Measurements from ENCODE around the gene IL17RE. TPM values are rescaled to one million over a fixed set of nuclear protein-coding genes. Genes with fewer than 3 reads are reported as not detected.
"Not testable (repeated sequence)": the region's sequence is repeated elsewhere in the genome, so short reads cannot be mapped to it uniquely, and the experiment has no call there.

Gene IL17RE
- total RNA-seq, 1 experiment from 2014 or later, result 0.12 TPM

- not testable (repeated sequence) for DNase-seq (ENCODE audit: extremely low read depth, low read depth)
These were observed 1.7 kb upstream of the IL17RE start for GRCh38 chr3:9900965-9901415.

GRCh38 chr3:9901967-9902366 lies 681 bp upstream of the IL17RE start:
- DNase-seq (ENCODE audit: extremely low read depth, low read depth), result no peak

GRCh38 chr3:9903238-9903624 lies 583 bp downstream of the IL17RE start:
- no peak for DNase-seq (ENCODE audit: extremely low read depth, low read depth)

DNA sequence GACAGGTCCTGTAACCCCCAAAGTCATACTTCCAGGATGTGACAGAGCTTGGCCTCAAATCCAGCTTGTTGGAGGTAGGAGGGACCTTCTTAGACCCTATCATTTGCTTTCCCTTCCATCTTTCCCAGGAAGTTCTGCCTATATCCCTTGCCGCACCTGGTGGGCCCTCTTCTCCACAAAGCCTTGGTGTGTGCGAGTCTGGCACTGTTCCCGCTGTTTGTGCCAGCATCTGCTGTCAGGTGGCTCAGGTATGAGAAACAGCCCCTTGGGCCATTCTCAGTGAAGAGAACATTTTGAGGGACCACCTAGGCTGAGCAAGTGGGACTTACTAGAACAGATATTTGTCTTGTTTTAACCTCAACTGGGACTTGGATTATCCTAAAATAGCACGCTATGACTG lies 1.3 kb downstream of the IL17RE start:
- DNase-seq (ENCODE audit: extremely low read depth, low read depth), result no peak

DNA sequence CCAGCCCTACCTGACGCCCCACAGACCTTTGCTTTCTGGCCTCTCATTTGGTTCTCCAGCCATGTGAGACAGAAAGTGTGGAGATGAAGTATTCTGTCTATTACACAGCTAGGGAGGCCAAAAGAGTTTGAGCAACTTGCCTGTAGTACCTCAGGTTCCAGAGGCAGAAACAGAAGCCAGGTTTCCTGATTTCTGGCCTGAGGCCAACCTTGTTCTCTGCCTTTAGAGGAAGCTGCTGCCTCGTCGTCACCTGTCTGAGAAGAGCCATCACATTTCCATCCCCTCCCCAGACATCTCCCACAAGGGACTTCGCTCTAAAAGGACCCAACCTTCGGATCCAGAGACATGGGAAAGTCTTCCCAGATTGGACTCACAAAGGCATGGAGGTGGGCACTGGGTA lies 3.8 kb downstream of the IL17RE start:
- DNase-seq (ENCODE audit: extremely low read depth, low read depth), result no peak

- no peak for DNase-seq (ENCODE audit: extremely low read depth, low read depth)
These were observed 5.6 kb downstream of the IL17RE start for GRCh38 chr3:9908286-9908685.

- DNase-seq (ENCODE audit: extremely low read depth, low read depth), result no peak
These were observed 6.8 kb downstream of the IL17RE start for GRCh38 chr3:9909221-9910013.

- DNase-seq (ENCODE audit: extremely low read depth, low read depth), result no peak
These were observed 9.2 kb downstream of the IL17RE start for GRCh38 chr3:9911863-9912262.

- DNase-seq (ENCODE audit: extremely low read depth, low read depth), result no peak
These were observed 9.8 kb downstream of the IL17RE start for GRCh38 chr3:9912294-9912935.

GRCh38 chr3:9913601-9914000 lies 11.0 kb downstream of the IL17RE start:
- no peak for DNase-seq (ENCODE audit: extremely low read depth, low read depth)

DNA sequence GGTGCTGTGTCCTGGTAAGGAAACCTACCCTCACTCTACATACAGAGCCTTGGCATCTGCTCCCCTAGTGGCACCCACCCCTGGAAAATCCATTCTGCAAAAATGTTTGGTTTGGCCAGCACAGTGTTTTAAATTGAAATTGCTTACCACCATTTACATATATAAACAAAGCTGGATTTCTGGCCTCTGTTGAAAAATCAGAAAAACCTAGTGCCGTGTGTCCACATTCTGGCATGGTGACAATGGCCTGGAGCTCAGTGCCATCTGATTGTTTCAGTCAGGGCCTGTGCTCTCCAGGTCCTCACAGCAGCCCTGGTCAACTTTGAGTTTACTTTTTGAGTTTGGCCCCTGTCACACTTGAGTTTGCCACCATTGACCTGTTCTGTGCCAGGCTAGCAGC lies 11.4 kb downstream of the IL17RE start:
- no peak for DNase-seq (ENCODE audit: extremely low read depth, low read depth)

DNA sequence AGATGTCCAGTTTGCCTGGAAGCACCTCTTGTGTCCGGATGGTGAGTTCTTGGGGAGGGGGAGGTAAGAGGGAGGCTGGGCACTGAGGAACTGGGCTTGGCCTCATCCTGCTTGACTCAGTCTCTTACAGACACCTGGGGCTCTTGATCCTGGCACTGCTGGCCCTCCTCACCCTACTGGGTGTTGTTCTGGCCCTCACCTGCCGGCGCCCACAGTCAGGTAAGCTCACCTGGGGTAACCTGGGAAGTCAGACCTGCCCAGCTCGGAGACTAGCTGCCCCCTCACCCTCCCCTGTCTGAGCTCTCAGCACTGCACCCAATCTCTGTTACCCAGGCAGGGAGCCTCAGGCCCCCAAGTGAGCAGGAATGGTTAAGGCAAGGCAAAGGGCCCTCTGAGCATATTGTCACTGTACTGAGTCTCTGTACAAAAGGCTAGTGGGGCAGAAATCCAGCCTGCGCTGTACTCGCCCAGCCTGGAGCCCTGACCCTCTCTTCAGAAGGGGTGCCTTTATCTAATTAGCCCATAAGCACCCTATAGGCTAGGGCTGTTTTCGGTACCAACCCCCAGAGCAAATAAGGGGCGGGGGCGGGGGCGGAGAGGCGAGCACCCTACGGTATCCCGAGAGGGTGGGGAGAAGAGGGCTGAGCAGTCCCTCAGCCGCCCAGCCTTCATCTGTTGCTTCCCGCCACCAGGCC lies 12.1 kb downstream of the IL17RE start:
- no peak for DNase-seq (ENCODE audit: extremely low read depth, low read depth)

DNA sequence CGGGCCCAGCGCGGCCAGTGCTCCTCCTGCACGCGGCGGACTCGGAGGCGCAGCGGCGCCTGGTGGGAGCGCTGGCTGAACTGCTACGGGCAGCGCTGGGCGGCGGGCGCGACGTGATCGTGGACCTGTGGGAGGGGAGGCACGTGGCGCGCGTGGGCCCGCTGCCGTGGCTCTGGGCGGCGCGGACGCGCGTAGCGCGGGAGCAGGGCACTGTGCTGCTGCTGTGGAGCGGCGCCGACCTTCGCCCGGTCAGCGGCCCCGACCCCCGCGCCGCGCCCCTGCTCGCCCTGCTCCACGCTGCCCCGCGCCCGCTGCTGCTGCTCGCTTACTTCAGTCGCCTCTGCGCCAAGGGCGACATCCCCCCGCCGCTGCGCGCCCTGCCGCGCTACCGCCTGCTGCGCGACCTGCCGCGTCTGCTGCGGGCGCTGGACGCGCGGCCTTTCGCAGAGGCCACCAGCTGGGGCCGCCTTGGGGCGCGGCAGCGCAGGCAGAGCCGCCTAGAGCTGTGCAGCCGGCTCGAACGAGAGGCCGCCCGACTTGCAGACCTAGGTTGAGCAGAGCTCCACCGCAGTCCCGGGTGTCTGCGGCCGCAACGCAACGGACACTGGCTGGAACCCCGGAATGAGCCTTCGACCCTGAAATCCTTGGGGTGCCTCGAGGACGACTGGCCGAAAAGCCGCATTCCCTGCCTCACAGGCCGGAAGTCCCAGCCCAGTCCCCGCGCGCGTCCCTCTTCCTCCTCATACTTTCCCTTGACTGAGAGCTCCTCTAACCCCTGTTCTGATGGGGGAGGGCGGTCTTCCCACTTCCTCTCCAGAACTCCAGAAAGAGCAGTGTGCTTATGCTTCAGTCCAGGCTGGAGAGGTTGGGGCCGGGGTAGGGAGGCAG lies 12.8 kb downstream of the IL17RE start:
- DNase-seq (ENCODE audit: extremely low read depth, low read depth), result no peak

DNA sequence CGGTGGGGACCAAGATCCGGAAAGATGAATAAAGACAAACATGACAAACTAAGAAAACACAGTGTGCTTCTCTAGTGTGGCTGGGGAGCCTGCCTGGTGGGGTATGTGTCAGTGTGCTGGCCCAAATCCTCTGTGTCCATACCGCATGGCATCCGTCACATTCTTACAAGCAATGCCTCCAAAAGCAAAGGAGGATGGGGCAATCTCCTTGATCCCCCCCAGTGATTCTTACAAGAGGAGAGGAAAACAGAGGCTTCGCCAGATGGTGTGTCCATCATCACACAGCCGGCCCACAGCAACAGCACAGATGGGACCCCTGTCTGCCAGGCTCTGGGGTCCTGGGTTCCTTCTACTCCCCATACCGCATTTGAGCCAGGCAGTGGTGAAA lies 13.7 kb downstream of the IL17RE start:
- no peak for DNase-seq (ENCODE audit: extremely low read depth, low read depth)

GRCh38 chr3:9916734-9917680 lies 14.4 kb downstream of the IL17RE start, which contains the start of gene IL17RC:
Gene IL17RC, plus strand, starts transcription at chr3:9917098. Its CDS starts 218 bp downstream, at chr3:9917316.
- peak; percentile 76 for DNase-seq (ENCODE audit: extremely low read depth, low read depth)

- DNase-seq (ENCODE audit: extremely low read depth, low read depth), result no peak
These were observed 15.2 kb downstream of the IL17RE start for GRCh38 chr3:9917820-9918219.

GRCh38 chr3:9918261-9919038 lies 15.8 kb downstream of the IL17RE start:
- DNase-seq (ENCODE audit: extremely low read depth, low read depth), result no peak

- no peak for DNase-seq (ENCODE audit: extremely low read depth, low read depth)
These were observed 25.5 kb downstream of the IL17RE start for GRCh38 chr3:9928158-9928557.
